ENCODE data around the gene ZNF101. TPM values are rescaled to one million over a fixed set of nuclear protein-coding genes. Genes with fewer than 3 reads are reported as not detected.

The ZNF101 gene
- total RNA-seq, 3 donors from 2014 or later, result 4.8 to 32.8 (median 16.7) TPM

GRCh38 chr19:19655641-19656343 is 12.8 kb upstream of the ZNF101 start:
- no peak overlapping the region for H3K4me3 ChIP-seq
- H3K27me3 ChIP-seq, result no peaks in the 10 kb centered on the region
- H3K4me1 ChIP-seq, result no peaks in the 10 kb centered on the region
- no peak for DNase-seq (ENCODE audit: low spot score in 2 of 2)
- TF ChIP-seq POLR2AphosphoS5 (IDR thresholded peaks at IDR 0.05) (no peak), POLR2A (IDR thresholded peaks at IDR 0.05) (no peak), CTCF (IDR thresholded peaks at IDR 0.05) (no peak)
- intact Hi-C loops (cut with DNase I; ENCODE audit: low total_unique reads), result no loop called here
- H3K9me3 ChIP-seq, result no peaks in the 10 kb centered on the region
- peaks cover 23% of the 10 kb centered on the region for H3K36me3 ChIP-seq
- no peak overlapping the region for H3K27ac ChIP-seq

DNA sequence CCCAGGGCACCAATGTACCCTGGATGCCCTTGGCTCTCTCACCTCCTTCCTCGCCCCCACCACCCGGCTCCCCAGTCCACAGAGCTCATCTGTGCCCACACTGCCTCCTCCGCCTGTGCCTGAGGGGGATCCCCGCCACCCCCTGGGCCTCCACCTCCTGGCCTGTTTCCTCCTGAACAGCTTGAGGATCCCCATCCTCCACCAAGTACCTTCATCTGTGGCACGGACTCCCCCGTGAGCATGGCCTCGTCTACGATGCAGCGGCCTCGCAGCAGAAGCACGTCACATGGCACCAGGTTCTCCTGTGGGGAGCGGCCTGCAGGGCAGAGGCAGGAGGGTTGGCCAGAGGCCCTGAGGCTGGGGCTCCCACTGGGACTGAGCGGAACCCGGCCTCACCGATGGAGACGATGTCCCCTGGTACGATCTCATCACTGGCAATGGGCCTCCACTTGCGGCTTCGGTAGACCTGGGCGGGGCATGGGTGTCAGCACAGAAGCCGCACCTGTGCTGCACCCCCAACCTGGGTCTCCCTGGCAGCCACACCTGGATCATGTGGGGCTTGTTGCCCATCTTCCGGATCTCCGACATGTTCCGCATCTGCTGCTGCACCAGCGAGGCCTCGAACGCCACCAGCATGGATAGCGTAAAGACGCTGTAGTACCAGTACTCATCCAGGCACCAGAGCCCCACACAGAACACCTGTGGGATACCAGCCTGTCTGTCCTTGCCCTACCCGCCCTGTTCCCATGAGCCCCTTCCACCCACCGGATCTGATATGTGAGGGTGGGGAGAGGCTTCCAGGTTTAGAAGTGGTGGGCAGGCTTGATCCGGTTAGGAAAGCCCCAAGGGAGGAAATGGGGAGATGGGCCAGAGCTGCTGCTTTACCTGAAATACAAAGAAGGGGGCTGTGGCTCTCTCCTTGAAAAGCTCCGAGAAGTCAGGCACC is 11.9 kb upstream of the ZNF101 start:
- Histone ChIP-seq H3K27me3 (no peaks in the 10 kb centered on the region), H3K27ac (no peak overlapping the region), H3K9me3 (no peaks in the 10 kb centered on the region), H3K36me3 (peaks cover 18% of the 10 kb centered on the region), H3K4me3 (no peak overlapping the region), H3K4me1 (peaks cover 0 to 4% of the 10 kb centered on the region in 2 donors)
- DNase-seq (ENCODE audit: low spot score in 2 of 2), result no peak
- intact Hi-C loops (cut with DNase I; ENCODE audit: low total_unique reads), result no loop called here
- TF ChIP-seq CTCF (IDR thresholded peaks at IDR 0.05) (no peak), POLR2AphosphoS5 (IDR thresholded peaks at IDR 0.05) (no peak), POLR2A (IDR thresholded peaks at IDR 0.05) (no peak)

DNA sequence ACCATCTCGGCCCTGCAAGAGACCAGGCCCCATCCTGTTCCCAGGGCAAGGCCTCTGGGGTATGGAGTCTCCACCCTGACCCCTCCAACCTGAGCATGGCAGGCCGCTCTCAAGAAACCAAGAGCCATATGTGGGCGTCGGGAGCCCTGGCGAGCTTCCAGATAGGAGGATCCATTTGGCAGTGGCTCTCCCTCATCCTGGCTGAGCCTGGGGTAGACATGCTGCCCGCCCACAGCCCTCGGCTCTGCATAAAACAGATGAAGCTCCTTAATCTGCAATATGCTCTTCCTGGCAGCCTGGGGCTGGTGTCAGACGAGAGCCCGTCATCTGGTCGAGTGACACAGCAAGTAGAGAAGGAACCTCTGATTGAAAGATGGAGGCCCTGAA is 11.2 kb upstream of the ZNF101 start:
- TF ChIP-seq POLR2AphosphoS5 (IDR thresholded peaks at IDR 0.05) (no peak), POLR2A (IDR thresholded peaks at IDR 0.05) (no peak), CTCF (IDR thresholded peaks at IDR 0.05) (no peak)
- DNase-seq (ENCODE audit: low spot score in 2 of 2), result no peak
- no peaks in the 10 kb centered on the region for H3K27me3 ChIP-seq
- H3K9me3 ChIP-seq, result no peaks in the 10 kb centered on the region
- H3K27ac ChIP-seq, result no peak overlapping the region
- H3K36me3 ChIP-seq, result peaks cover 18% of the 10 kb centered on the region
- intact Hi-C loops (cut with DNase I; ENCODE audit: low total_unique reads), result no loop called here
- no peak overlapping the region for H3K4me3 ChIP-seq
- H3K4me1 ChIP-seq, result peaks cover 5 to 11% of the 10 kb centered on the region in 2 donors

DNA sequence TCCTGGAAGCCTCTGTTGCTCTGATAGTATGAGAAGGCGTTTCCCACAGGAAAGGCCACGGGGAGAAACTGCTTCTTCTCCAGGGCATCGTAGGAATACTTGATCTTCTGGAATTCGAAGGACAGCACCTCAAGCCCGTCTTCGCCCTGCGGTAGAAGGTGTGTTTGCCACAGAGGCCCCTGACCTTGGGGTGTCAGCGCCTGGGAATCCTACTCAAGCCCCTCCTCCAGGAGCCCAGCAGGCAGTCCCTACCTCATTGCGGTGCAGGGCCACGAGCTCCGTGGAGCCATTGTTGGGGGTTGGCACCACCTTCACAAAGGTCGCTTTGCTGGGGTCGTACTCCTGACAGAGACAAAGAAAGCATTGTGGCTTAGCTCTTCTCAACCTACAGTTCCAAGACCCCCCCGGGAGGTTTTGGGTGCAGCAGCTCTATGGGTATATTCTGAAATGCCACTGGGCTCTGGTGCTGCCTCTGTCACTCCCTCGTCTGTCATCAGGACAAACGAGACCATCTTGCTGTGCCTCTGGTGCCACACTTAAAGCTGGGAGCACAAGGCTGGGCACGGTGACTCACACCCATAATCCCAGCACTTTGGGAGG is 8.9 kb upstream of the ZNF101 start:
- peaks cover 10% of the 10 kb centered on the region for H3K36me3 ChIP-seq
- no peak overlapping the region for H3K4me3 ChIP-seq
- no peak for TF ChIP-seq CTCF (IDR thresholded peaks at IDR 0.05)
- no peaks in the 10 kb centered on the region for H3K27me3 ChIP-seq
- intact Hi-C loops (cut with DNase I; ENCODE audit: low total_unique reads), result no loop called here
- H3K9me3 ChIP-seq, result no peaks in the 10 kb centered on the region
- H3K4me1 ChIP-seq, result peaks cover 10 to 11% of the 10 kb centered on the region in 2 donors
- no peak for DNase-seq (ENCODE audit: low spot score in 2 of 2)
- no peak overlapping the region for H3K27ac ChIP-seq

Data from breast epithelium (tissue), 4 donors.